NCI-H748 (cell line): ENCODE results near the gene PCP4L1.
A peak's percentile ranks its signal among the peaks of the same experiment; 100 is the strongest.
"Not testable (repeated sequence)": the region's sequence is repeated elsewhere in the genome, so short reads cannot be mapped to it uniquely, and the experiment has no call there.

ENCODE experiments used
- DNase-seq: peaks from one replicate; lab custom pipeline; 2025; ENCODE audit not compliant: unreplicated experiment; lab: John Stamatoyannopoulos, UW

PCP4L1 gene

GRCh38 chr1:161228032-161228431 lies 30.5 kb upstream of the PCP4L1 start:
- no peak for DNase-seq

- no peak for DNase-seq
Measured at GRCh38 chr1:161229896-161230295, 28.6 kb upstream of the PCP4L1 start.

- no peak for DNase-seq
Measured at GRCh38 chr1:161230762-161231161, 27.8 kb upstream of the PCP4L1 start.

GRCh38 chr1:161233102-161233501 lies 25.4 kb upstream of the PCP4L1 start:
- DNase-seq = no peak

GRCh38 chr1:161235957-161236775 lies 22.4 kb upstream of the PCP4L1 start:
- DNase-seq = peak; percentile 30

GRCh38 chr1:161238039-161238473 lies 20.5 kb upstream of the PCP4L1 start, which contains the start of gene NR1I3:
TSS of gene NR1I3 (minus strand) at chr1:161238203. CDS start at chr1:161236565, 1,638 bp downstream.
- no peak for DNase-seq

- DNase-seq = no peak
Measured at GRCh38 chr1:161241682-161242081, 16.9 kb upstream of the PCP4L1 start.

GRCh38 chr1:161242313-161242712 lies 16.2 kb upstream of the PCP4L1 start:
- no peak for DNase-seq

- DNase-seq = no peak
Measured at GRCh38 chr1:161244888-161245287, 13.7 kb upstream of the PCP4L1 start.

GRCh38 chr1:161250100-161250499 lies 8.4 kb upstream of the PCP4L1 start:
- DNase-seq = not testable (repeated sequence)

- DNase-seq = no peak
Measured at GRCh38 chr1:161250829-161251228, 7.7 kb upstream of the PCP4L1 start.

- DNase-seq = no peak
Measured at GRCh38 chr1:161251579-161251978, 7.0 kb upstream of the PCP4L1 start.

GRCh38 chr1:161255302-161255701 lies 3.2 kb upstream of the PCP4L1 start:
- not testable (repeated sequence) for DNase-seq

GRCh38 chr1:161255955-161256520 lies 2.5 kb upstream of the PCP4L1 start:
- not testable (repeated sequence) for DNase-seq

GRCh38 chr1:161257109-161257508 lies 1.4 kb upstream of the PCP4L1 start:
- DNase-seq = peak; percentile 4

GRCh38 chr1:161259345-161259702 lies 779 bp downstream of the PCP4L1 start:
- peak; percentile 20 for DNase-seq

- no peak for DNase-seq
Measured at GRCh38 chr1:161259765-161260164, 1.2 kb downstream of the PCP4L1 start.

- DNase-seq = peak; percentile 9
Measured at GRCh38 chr1:161260376-161261260, 2.1 kb downstream of the PCP4L1 start.

GRCh38 chr1:161261261-161262235 lies 3.0 kb downstream of the PCP4L1 start:
- peak; percentile 9 for DNase-seq

- DNase-seq = no peak
Measured at GRCh38 chr1:161265305-161265704, 6.8 kb downstream of the PCP4L1 start.
